Superior temporal gyrus (tissue), 1 donor: ENCODE results near the gene PAX1.

Experiments
- DNase-seq: peaks from one replicate; pipeline ENCODE4 v3.0.0-alpha.2; 2016; ENCODE audit errors: extremely low spot score

The PAX1 gene

GRCh38 chr20:21702553-21703470 is 2.7 kb upstream of the PAX1 start:
- peak; percentile 49 for DNase-seq

- DNase-seq: no peak
Measured at GRCh38 chr20:21703717-21704407, 1.6 kb upstream of the PAX1 start.

- DNase-seq: no peak
Measured at GRCh38 chr20:21704408-21705385, 767 bp upstream of the PAX1 start.

GRCh38 chr20:21706261-21707195 is 1.1 kb downstream of the PAX1 start:
- DNase-seq: no peak

GRCh38 chr20:21707267-21707666 is 1.8 kb downstream of the PAX1 start:
- DNase-seq: no peak

GRCh38 chr20:21707999-21708737 is 2.7 kb downstream of the PAX1 start:
- no peak for DNase-seq

- no peak for DNase-seq
Measured at GRCh38 chr20:21708738-21709534, 3.5 kb downstream of the PAX1 start.

GRCh38 chr20:21709535-21709904 is 4.1 kb downstream of the PAX1 start:
- DNase-seq: no peak

- no peak for DNase-seq
Measured at GRCh38 chr20:21710341-21710740, 4.9 kb downstream of the PAX1 start.

- no peak for DNase-seq
Measured at GRCh38 chr20:21710863-21711431, 5.5 kb downstream of the PAX1 start.

GRCh38 chr20:21712443-21713059 is 7.1 kb downstream of the PAX1 start:
- DNase-seq: no peak

- no peak for DNase-seq
Measured at GRCh38 chr20:21713470-21713869, 8.0 kb downstream of the PAX1 start.

- no peak for DNase-seq
Measured at GRCh38 chr20:21713901-21714296, 8.4 kb downstream of the PAX1 start.

GRCh38 chr20:21714297-21715192 is 9.1 kb downstream of the PAX1 start:
- no peak for DNase-seq

GRCh38 chr20:21715193-21715881 is 9.9 kb downstream of the PAX1 start:
- no peak for DNase-seq

- peak; percentile 91 for DNase-seq
Measured at GRCh38 chr20:21719592-21720214, 14.2 kb downstream of the PAX1 start.
